Renal cortex interstitium (tissue), 11 donors: ENCODE data around the gene SEC22A. TPM values are rescaled to one million over a fixed set of nuclear protein-coding genes. Genes with fewer than 3 reads are reported as not detected.

ENCODE experiments used
- DNase-seq, 11 donors: peaks; one replicate each; pipeline ENCODE4 v3.0.0-alpha.2; 2013; ENCODE audit warnings: low read depth in 9 of 11, low spot score in 4 of 11; ENCODE audit errors: extremely low read depth in 1 of 11
- polyA plus RNA-seq, 3 donors: library from polyadenylated mRNA; unstranded; fragments of 120-200 nt; gene quantifications; one replicate each; pipeline ENCODE4 v1.2.1, GENCODE V29; 2013; ENCODE audit not compliant: insufficient read length in 3 of 3

The SEC22A gene
- polyA plus RNA-seq, 3 donors, result 24.3 to 26.5 (median 26.2) TPM

GRCh38 chr3:123295171-123295900 lies 93.6 kb downstream of the SEC22A start:
- DNase-seq, result no peak

- DNase-seq, result no peak
Measured at GRCh38 chr3:123295901-123296250, 94.1 kb downstream of the SEC22A start.

GRCh38 chr3:123296261-123296660 lies 94.5 kb downstream of the SEC22A start:
- no peak for DNase-seq

- DNase-seq, result no peak
Measured at GRCh38 chr3:123296836-123297626, 95.3 kb downstream of the SEC22A start.

- DNase-seq, result no peak
Measured at GRCh38 chr3:123297627-123297899, 95.8 kb downstream of the SEC22A start.

GRCh38 chr3:123298903-123299302 lies 97.2 kb downstream of the SEC22A start:
- no peak for DNase-seq

GRCh38 chr3:123299581-123299980 lies 97.8 kb downstream of the SEC22A start:
- DNase-seq, result no peak

GRCh38 chr3:123300056-123300455 lies 98.3 kb downstream of the SEC22A start:
- DNase-seq, result no peak

- DNase-seq, result no peak
Measured at GRCh38 chr3:123300583-123300982, 98.8 kb downstream of the SEC22A start.

- no peak for DNase-seq
Measured at GRCh38 chr3:123301331-123302184, 99.8 kb downstream of the SEC22A start.

- DNase-seq, result no peak
Measured at GRCh38 chr3:123302961-123303360, 101.2 kb downstream of the SEC22A start.

- DNase-seq, result no peak
Measured at GRCh38 chr3:123303976-123304560, 102.3 kb downstream of the SEC22A start.

GRCh38 chr3:123305192-123305591 lies 103.4 kb downstream of the SEC22A start:
- DNase-seq, result no peak

GRCh38 chr3:123307064-123307463 lies 105.3 kb downstream of the SEC22A start:
- DNase-seq, result no peak

GRCh38 chr3:123310186-123310585 lies 108.4 kb downstream of the SEC22A start:
- no peak for DNase-seq

GRCh38 chr3:123310741-123311140 lies 109.0 kb downstream of the SEC22A start:
- DNase-seq, result no peak

- DNase-seq, result no peak
Measured at GRCh38 chr3:123311201-123311600, 109.5 kb downstream of the SEC22A start.

GRCh38 chr3:123312331-123313265 lies 110.9 kb downstream of the SEC22A start:
- DNase-seq, result no peak

- no peak for DNase-seq
Measured at GRCh38 chr3:123313889-123314288, 112.1 kb downstream of the SEC22A start.
